Pulmonary artery endothelial cell (primary cell): ENCODE data around the gene ERF. TPM values are rescaled to one million over a fixed set of nuclear protein-coding genes. Genes with fewer than 3 reads are reported as not detected.
"Not testable (repeated sequence)": the region's sequence is repeated elsewhere in the genome, so short reads cannot be mapped to it uniquely, and the experiment has no call there.

ENCODE experiments used
- DNase-seq: peaks from one replicate; pipeline ENCODE4 v3.0.0-alpha.2; 2011; ENCODE audit warnings: low read depth, low spot score
- total RNA-seq: library from RNA; depleted of rRNA; stranded (reverse); fragments of >200 nt; gene quantifications from 2 replicates; pipeline ENCODE4 v1.2.3, GENCODE V29; 2014

Gene ERF
- total RNA-seq, 1 donor from 2014 or later: 22.6 TPM

- no peak for DNase-seq
Observed at GRCh38 chr19:42275517-42275916, 20.6 kb upstream of the ERF start.

- no peak for DNase-seq
Observed at GRCh38 chr19:42275103-42275502, 20.2 kb upstream of the ERF start.

DNA sequence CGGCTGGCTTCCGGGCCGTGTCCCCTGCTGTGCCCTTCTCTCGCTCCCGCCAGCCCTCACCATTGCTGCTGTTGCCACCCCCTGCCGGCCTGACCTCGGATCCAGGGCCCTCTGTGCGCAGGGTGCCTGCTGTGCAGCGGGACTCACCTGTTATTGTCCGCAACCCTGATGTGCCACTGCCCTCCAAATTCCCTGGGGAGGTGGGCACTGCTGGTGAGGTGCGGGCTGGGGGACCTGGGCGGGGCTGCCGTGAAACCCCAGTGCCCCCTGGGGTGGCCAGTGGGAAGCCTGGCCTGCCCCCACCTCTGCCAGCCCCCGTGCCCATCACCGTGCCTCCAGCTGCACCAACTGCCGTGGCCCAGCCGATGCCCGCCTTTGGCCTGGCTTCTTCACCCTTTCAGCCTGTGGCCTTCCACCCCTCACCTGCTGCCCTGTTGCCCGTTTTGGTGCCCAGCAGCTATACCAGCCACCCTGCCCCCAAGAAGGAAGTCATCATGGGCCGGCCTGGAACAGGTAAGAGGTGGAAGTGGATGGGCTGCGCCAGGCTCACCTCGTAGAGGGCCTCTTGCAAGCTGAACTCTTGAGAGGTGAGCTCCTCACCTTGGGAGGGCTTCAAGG, 19.2 kb upstream of the ERF start:
- no peak for DNase-seq

- DNase-seq: no peak
Observed at GRCh38 chr19:42273407-42274064, 18.6 kb upstream of the ERF start.

- no peak for DNase-seq
Observed at GRCh38 chr19:42272989-42273406, 18.1 kb upstream of the ERF start.

GRCh38 chr19:42272535-42272897, 17.6 kb upstream of the ERF start:
- no peak for DNase-seq

- no peak for DNase-seq
Observed at GRCh38 chr19:42271861-42272534, 17.1 kb upstream of the ERF start.

DNA sequence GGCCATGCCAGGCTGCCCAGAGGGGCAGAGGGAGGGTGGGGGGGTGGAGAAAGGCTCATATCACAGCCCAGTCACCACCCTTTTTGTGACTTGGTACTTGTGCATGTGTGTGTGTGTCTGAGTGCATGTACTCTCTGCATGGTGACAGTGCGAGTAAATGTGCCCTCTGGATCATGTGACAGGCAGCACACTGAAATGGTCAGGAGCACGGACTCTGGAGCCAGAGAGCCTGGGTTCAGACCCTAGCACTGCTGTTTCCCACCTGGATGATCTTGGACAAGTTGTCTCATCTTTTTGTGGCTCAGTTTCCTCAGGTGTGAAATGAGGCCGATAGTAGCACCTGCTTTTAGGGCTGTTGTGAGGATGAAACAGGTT, 16.1 kb upstream of the ERF start:
- no peak for DNase-seq

DNA sequence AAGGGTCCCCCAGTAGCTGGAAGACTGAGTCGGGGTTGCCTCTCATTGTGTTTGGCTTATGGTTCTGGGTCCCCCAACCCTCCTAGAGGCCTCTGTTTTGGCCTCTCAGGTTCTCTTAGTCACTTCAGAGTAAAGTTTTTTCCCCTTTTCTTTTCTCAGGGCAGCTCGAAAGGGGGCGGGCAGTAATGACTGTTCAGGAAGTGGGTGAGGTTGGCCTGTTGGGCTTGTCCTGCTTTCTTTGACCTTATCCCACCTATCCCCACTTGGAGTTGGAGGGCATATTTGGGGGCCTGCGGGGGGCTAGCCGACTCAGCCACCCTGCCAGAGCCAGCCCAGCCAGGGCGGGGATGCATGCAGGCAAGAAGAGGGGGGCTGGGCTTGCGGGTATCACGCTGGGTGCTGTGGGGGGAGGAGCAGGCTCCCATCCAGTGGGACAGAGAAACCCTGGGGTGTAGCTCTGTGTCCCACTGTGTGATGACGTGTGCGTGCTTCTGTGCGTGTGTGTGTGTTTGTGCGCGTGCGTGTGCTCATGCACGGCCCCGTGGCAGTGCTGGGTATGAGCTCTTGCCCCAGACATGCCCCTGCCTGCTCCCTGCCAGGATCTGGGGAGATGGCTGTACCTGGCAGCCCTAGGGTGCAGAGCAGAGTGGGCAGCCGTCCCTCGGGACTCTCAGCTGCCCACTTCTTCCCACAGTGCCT, 15.6 kb upstream of the ERF start:
- no peak for DNase-seq

DNA sequence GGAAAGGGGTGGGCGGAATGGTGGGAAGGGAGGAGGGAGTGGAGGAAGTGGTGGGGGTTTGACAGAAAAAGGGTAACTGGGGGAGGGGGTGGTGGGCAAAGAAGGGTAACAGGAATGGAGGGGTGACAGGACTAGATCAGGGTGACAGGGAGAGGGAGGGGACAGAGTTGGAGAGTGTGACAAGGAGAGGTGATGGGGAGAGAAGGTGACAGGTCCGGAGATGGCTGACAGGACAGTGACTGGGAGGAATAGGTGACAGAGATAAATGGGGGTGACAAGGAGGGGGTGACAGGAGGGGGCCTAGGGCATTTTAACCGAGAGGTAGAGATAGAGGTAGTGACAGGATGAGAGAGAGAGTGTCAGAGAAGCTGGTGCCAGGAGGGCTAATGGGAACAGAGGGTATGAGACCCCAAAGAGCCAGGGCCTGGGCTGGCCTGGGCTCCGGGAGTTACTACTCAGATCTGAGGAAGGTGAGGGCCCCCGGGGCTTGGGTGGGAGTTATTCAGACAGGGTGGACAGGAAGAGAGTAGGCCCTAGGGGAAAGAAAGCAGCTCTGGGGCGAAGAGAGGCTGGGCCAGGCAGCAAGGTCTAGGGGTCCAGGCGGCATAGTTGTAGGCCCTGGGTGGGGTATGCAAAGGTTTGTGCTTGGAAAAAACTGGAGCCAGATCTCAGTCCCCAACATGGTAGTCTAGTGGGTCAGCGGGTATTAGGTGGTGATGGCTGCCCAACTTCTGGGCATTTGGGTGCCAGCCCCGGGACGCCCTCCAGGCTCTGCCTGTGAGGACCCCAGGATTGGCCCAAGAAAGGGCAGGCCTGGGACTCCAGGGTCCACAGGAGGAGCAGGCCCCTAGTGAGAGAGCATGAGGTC, 14.8 kb upstream of the ERF start:
- no peak for DNase-seq

DNA sequence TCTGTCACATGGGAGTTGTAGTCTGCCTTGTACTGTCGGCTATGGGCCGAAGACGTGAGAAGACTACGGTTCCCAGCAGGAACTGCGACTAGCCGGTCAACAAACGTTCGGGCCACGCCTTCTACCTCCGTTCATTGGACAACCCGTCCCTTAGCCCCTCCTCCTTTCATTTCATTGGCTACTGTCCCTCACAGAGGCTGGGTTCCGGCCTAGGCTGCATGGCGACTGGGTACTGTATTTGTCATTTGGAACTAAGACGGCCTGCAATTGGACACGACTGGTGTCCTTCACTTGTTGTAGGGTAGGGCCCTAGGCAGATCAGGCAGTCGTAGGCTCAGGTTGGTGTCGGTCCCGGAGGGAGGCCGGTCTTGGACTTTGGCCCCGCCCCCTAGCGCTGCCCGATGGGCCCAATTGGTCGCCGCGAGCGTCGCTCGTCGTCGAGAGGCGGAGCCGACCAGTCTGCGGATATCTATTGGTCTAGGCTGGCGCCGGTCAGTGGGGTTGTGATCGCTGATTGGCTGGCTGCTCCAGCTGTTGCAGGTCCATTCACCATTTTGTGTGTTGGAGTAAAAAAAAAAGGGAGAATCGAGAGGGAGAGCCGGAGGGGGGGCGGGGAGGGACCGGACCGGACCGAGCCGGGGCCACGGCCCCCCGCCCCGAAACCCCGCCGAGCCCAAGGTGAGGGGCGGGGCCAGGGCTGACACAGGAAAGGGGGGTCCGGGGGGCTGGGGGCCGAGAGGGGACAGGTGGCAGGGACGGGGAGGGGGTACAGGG, 14.0 kb upstream of the ERF start, which contains the start of gene CIC:
Gene CIC (plus strand): TSS at position 549 of the 774 bp plus-strand sequence. CDS start 2,532 bp downstream, outside the sequence.
- peak; percentile 100 for DNase-seq

- DNase-seq: peak; percentile 99
Observed at GRCh38 chr19:42268142-42268703, 13.3 kb upstream of the ERF start.

DNA sequence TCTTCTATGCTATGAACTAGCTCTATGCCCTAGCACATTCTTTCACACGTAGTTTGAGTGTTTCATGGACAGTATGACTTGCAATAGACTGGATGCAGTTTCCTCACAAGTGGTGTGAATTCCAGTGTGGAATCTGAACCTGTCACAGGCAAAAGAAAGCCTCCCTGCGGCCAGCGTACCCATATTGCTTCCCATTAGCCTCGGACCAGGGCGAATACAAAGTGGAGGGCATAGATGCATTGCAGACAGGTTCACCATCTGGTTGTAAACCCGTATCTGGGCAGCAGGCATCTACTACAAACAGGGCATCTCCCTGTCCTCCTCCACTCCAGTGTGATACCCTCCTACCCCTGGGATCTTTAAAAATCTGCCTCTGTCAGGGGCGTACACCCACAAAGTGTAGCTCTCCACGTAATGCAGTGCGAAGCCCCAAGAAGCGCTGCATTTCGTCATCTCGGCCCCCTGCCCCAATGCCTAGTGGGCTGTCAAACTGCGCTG, 12.8 kb upstream of the ERF start:
- no peak for DNase-seq

DNA sequence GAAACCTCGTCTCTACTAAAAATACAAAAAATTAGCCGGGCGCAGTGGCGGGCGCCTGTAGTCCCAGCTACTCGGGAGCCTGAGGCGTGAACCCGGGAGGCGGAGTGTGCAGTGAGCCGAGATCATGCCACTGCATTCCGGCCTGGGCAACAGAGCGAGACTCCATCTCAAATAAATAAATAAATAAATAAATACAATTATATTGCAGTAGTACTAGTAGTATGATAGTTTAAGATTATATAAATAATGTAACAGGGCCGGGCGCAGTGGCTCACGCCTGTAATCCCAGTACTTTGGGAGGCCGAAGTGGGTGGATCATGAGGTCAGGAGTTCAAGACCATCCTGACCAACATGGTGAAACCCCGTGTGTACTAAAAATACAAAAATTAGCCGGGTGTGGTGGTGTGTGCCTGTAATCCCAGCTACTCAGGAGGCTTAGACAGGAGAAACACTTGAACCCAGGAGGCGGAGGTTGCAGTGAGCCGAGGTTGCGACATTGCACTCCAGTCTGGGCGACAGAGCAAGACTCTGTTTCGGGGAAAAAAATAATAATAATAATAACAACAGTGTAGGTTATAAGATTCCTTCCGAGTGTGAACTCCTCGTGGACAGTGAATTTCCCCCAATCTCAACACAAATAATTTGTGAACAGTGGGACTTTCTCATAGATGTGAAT, 12.1 kb upstream of the ERF start:
- DNase-seq: not testable (repeated sequence)

DNA sequence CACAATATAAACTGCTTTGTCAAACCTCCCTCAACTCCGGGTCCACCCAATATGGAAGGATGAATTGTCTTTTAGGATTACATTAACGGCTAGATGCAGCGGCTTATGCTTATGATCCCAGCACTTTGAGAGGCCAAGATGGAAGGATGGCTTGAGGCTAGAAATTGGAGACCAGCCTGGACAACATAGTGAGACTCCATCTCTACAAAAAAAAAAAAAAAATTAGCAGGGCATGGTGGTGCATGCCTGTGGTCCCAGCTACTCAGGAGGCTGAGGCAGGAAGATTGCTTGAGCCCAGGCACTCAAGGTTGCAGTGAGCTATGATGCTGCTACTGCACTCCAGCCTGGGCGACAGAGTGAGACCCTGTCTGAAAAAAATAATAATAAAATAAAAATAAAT, 11.2 kb upstream of the ERF start:
- not testable (repeated sequence) for DNase-seq

DNA sequence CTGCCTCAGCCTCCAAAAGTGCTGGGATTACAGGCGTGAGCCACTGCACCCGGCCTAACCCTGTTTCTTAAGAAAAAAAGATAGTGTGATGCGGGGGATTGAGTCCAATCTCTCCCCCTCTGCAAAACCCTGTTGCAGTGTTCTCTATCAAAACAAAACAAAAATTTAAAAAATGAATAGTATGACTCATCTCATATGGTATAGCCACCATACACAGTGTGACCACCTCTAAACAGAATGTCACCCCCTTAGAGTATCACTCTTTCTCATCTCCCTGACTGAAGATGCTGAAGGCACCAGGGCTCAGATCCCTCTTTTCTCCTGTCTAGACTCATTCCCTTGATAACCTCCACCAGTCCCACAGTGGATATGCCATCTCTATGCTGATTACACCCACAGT, 6.8 kb upstream of the ERF start:
- DNase-seq: no peak

- DNase-seq: not testable (repeated sequence)
Observed at GRCh38 chr19:42257842-42258241, 2.9 kb upstream of the ERF start.

DNA sequence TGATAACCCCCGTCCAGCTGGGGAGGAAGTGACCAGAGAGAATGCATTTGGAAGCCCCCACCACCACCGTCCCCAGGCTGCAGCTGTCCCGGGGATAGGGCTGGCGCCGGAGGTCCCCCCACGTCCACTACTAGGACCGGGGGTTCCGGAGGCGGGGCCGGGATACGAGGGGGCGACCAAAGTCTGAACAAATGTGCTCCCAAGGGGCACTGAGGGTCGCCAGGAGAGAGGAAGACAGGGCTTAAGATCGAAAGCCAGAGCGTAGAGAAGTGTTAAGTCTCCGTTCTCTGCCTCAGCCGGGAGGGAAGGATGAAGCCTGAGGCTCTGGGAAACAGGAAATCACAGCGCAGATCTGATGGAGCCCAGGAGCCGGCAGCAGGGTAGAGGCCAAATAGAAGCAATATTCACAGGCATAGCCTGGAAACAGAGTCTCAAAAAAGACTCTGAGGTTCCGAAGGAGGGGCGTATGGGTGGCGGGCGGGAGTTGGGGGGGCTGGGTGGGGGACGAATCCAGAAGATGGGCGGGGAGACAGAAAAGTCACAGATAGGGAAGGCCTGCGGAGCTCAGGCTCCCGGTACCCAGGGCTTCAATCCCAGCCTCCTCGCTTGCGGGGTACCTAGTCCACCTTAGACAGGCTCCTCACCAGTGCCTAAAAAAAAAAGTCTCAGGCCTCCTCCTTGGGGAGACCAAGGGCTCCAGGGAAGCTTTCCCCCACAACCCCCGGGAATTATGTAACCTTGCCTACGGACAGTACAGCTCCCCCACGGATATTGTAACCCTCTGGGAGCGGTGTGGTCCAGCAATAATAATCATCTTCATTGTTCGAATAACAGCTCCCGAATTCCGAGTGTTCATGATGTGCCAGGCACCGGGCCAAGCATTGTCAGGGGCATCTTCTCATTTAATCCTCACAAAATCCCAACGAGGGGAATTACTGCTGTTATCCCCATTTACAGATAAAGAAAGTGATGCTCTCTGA, 1.1 kb upstream of the ERF start:
- no peak for DNase-seq
